HG03575 (cell line): ENCODE results near the gene MAP6.

Experiments
- ATAC-seq: cut with Tn5 transposase; IDR thresholded peaks from one replicate; pipeline ENCODE4 v1.9.1; 2021; ENCODE audit not compliant: unreplicated experiment, insufficient number of reproducible peaks, low FRiP score; ENCODE audit errors: extremely low read depth

The MAP6 gene

DNA sequence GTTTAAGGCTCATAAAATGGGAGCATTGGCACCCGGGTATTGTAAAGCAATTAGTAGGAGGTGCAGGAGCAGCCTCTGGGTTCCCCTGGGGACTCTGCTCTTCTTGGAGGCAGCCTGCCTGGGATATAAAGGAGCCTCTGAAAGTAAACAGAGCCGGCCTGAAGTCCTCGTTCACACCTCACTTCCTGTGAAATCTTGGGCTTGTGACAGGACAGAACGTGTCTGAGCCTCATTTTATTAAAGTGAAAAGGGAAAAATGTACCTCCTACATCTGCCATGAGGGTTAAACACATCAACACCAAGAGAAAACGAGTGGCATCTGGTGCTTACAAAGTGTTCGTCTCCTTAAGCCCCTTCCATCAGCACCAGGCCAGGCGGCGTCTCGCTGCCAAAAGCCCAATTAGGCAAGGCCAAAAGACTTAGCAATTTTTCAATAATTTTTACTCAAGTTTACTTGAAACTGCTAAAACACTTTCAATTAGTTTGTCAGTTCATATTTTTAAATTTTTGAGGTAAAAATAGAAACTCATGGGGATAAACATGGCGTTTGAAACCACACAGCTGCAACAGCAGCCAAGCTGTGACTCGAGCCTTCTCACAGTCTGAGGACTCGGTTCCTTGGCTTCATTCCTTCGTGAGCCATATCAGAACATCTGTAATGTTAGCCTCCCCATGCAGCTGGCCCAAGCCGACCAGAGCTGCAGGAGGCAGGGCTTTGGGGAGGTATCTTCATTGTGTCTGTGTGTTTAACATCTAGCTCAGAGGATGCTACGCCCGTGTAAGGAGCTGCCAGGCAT lies 33.6 kb downstream of the MAP6 start:
- ATAC-seq: no peak

DNA sequence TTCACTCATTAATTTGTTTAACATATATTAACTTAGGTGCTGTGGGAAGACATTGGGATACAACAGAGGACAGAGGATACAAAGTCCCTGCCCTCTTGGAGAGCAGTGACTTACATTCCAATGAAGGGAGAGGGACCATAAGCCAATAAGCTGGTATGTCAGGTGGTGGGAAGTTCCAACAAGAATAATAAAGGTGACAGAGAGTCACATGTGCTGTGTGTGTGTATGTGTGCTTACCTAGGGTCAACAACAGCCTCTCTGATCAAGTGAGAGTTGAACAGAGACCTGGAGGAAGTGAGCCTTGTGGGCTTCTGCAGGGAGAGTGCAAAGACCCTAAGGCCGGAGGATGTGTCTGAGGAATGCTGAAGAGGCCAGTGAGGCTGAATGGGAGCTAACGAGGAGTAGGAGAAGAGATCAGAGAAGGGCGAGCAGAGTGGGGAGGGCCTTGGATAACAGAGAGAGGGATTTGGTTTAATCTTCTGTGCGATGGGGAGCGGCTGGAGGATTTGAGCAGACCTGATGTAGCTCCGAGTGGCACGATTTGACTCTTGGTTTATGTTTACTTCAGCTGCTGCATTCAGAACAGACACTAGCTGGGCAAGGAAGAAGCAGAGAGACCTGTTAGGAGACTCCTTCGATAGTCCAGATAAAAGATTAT lies 35.3 kb downstream of the MAP6 start:
- ATAC-seq: no peak

DNA sequence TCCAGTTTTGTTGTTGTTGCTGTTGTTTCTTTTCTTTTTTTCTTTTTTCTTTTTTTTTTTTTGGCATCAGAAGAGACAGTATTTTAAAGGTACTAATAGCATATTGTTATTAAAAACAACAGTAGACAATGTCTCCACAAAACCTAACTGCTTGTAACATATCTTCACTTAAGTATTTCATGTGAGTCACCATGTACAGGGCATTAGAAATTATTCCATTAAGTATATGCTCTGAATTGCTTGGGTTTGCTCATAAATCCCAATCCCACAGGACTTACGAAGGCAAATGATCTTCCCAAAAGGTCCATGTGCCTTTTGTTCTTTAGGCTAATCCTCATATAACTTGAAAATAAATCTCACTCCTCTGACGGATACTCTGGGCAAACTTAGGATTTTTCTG lies 35.9 kb downstream of the MAP6 start:
- ATAC-seq: no peak

DNA sequence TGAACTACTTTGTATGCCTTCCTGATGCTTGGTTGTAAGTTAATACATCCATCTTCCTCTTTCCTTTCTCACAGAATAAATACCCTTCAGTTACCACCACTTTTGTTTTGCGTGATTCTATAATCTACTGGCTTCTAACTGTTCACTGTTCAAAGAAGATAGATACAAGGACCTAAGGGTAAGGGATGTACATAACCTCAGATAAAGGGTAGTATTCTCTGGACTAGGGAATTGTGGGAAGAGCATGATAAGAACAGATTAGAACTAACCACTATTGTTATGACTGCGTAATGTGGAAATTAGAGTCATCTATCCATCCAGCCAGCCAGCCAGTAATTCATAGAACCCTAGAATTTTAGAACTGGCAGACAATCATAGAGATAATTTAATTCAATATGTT lies 36.4 kb downstream of the MAP6 start:
- ATAC-seq: no peak

DNA sequence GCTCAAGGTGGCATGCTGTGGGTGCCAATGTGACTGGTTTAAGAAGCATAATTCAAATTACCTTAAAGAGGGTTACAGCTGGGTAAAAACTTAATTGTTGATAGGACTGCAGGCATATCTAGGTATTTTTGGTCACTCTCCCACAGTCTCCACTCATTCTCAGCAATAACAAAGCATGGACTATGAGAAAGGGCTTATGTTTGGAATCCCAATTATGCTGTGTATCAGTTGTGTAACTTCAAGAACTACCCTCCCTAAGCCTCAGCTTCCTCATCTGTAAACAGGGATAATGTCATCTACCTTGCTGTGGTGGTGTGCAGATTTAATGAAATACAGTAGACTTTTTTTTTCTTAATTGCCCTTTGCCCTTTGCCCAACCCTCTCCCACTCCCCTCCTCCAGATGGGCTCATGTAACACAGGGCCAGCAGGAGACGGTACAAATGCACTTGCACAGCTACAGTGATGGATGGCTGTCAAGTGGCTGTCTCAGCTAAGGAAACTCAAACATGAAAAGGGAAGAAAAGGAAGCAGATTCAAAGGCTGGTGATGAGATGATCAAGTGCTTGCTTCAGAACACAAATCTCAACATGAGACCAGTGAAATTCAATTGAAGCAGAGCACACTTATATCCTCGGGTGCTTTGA lies 37.6 kb downstream of the MAP6 start:
- no peak for ATAC-seq

DNA sequence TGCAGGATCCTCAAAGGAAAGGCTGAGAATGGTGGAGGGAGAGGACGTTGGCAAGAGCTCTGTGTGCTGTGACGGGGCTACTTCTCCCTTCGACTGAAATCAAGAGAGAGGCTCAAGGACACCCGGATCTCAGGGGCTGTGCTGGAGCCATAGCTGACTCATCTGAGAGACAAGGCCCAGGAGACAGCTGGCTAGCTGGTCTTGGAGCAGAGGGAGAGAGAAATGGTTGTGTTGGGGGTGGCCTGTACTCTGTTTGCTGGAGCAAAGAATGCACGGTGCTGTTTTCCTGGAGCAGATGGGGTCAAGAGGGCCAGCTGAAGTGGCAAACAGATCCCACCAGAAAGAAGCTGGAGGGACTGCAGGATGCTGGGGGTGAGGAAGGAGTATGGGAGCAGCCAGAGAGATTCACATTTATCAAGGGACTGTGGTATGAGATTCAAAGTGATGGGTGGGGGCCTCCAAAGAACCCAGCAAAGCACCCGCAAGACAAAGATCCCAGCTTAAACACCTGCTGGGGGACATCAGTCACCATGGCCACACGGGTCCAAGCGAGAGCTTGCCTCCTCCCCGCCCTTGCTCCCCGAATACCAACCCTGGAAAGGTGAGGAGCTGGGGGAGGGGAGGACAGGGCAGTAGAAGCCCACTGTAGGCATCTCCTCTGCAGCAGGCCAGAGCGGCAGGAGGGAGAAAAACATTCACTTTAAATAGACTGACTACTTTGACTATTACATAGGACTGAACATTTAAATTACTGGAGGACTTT lies 40.8 kb downstream of the MAP6 start:
- ATAC-seq: no peak

DNA sequence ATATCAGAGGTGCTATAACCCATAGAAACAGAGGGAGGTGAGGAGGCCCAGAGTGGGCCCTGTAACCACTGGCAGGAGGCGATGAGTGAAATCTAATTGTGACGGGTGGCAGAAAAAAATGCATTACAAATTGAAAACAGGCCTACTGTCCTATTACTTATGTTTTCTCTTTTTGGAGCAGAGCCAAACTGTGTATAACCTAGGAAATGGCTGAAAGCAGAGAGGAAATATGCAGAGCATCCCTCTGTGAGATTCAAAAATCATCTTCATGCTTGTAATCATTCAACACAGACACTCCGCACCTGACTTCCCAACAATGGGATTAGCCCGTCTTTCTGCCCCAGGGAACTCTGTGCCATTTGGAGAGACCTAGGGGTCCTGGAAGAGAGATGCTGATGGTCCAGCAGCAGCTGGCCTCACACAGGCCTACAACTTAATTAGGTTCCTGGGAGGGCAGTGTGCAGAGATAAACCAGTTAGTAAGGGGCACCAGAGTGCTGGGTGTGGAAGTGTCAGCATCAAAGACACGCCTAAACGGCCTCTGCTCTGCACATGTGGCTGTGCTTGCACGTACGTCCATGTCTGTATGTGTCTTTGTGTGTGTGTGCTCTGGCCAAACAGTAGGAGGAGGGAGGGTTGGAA lies 41.8 kb downstream of the MAP6 start:
- no peak for ATAC-seq

DNA sequence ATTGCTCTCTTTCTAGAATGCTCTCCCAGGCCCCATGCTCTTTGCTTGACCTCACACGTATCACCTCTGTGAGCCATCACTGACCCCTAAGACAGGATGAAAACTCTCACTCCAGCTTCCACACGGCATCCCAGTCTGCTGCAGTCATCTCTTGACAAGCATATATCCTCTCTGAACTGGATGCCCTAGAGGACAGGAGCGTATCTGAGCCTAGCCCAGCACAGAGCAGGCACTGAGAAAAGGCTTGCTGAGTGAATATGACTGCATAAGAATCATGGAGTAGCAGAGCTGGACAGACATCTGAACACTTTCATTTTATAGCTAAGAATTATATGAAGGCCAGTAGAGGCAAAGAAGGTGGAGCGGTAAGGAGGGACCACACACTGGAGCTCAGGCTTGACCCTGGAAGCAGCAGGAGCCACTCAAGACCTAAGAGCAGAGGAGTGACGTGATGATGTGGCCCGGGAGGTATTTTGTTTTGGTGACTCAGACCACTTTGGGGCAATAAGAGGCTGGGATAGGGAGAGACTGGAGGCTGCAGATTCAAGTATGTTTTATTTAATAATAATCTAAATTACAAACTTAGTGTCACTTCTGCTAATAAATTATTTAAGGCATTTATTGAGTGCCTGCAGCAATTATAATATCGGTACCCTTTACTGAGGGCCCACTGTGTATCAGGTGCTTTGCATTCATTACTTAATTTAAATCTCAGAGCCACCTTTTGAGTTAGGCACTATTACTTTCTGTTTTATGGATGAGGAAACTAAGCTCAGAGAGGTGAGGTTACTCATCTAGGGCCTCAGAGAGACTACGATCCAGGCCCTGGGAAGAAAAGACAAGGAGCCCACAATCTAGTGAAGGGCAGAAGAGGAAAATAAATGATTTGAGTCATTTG lies 42.6 kb downstream of the MAP6 start:
- no peak for ATAC-seq

DNA sequence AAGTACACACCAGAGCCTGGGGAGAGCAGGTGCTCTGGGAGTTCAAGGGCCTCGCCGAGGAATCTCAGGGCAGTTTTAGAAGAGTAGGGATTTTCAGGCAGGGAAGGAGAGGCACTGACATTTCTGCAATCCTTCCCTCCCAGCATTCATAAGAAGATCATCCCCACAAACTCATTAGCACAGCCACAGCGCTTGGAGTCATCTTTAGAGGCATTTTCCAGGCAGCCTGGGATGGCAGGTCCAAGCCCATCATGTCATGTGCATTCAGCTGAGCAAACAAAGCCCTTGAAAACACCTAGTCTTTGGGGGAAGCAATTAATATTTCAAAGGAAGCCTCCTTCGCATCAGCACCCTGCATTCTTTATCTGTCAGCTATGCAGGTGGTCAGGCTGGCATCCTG lies 43.8 kb downstream of the MAP6 start:
- no peak for ATAC-seq

DNA sequence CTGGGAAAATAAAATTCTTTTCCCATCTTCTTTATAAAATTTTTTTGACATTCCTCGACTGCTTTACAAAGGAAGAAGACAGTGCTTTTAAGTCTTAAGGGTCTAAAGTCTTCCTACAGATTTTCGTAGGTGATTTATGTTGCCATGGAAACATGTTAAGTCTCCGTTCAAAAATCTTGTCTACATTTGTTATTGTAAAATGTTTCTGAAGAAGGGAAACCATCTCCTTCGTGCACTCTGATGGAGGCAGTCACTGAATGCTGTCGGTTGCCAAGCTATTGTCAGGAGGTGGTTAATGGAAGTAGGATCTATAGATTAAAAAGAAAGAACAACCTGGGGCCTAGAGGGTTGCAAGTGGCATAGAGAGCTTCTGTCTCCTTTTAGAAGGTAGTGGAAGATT lies 52.6 kb downstream of the MAP6 start:
- ATAC-seq: no peak

DNA sequence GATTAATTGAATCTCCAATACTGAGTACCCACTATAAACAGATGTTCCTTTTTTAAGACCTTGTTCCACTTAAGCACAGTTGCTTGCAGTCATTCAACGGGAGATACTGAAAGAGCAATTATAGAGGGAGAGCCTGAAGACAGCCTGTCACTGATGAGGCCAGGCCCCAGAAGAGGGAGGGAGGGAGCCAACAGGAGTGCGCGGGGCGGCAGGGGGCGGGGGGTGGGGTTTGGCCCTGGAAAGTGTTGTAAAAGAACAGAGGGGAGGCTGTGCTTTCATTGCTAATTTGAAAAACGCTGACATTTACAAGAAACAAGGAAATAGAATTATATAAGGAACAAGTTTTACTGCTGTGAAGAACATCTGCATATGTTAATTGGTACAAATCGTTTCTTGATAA lies 53.1 kb downstream of the MAP6 start:
- ATAC-seq: no peak

DNA sequence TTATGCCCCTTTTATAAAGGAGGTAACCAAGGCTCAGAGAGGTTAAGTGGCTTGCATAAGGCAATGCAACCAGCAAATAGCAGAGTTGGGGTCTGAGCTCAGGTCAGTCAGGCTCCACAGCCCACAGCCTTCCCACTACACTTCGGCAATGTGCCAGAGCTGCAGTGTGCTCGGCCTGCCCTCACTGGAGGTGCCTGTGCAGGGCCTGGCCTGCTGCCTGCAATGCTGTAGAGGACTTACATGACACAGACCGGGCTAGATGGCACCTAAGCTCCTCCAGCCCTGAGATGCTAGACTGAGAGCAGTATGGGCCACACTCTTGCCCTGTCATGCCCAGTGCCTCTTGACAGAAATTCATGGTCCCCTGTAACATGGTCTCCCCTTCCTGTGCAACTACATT lies 57.0 kb downstream of the MAP6 start:
- ATAC-seq: no peak

DNA sequence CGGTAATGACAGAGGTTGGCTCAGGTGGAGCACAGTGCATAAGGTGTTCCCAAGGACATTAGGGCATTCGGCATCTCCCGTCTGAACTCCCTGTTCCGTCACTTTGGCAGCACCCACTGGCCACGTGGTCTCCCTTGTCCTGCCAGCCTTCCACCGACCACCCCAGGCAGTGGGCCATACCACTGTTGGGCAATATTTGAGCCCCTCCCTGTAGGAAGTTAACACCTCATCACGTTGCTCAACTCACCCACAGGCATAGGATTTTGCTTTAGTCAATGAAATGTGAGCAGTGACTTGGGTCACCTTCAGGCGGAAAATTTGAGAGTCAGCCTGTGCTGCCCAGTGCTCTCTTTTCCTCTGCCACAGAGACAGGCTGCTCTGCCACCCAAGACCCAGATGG lies 62.7 kb downstream of the MAP6 start:
- ATAC-seq: no peak

DNA sequence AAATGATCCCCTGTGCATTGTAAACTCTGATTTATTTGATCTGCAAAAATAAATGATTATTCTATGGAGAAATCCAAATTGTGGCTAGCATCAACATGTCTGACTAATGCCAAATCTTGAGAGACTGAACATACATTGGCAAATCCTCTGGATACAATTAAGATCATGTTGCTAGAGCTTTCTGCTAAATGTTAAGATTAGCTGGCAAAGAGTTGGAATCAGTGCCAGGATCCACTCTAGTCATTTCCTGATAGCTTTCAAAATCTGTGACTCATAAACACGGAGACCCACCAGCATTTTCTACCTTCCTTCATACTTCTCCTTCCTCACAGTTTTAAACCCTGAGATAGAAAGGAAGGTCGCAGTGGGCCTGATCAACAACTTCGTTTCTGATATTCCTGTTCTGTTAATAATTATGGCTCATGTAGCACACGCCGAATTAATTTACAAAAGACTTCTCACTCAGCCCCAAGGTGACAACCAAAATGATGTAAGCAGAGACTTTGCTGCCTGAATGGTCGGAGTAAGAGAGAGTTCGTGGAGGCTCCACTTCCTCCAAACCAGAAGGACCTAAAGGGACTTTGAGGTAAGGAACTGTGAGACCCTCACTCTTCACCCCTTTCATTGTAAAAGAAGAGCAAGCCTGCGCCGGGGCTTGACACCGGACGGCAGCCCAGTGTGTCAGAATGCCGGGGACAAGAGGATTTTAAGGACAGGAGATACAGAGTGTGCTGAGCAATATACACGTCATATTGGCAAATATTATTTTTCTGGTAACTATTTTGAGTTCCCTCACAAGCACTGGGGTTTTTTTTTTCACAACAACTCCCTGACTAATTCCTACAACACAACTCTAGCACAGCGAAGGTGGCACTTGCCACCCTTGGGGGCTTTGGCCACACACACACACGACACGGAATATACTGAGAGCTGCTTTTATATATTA lies 64.8 kb downstream of the MAP6 start:
- no peak for ATAC-seq

DNA sequence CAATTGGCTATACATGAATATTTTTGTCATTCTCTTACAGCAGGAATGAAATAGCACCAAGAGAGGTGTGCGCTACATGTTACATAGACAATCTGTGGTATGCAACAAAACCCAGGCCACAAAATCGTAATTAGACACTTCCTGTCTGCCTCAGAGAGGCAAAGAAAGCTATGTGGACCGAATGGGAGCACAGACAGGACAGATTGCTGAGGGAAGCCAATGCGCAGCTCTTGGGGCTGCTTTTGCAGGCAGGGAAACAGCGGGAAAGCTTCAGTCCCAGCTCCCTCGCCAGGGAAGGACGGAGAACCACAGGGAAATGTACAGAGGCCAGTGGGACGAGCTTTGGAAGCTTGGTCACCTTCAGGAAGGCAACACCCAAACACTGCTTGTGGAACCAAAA lies 65.9 kb downstream of the MAP6 start:
- ATAC-seq: no peak

DNA sequence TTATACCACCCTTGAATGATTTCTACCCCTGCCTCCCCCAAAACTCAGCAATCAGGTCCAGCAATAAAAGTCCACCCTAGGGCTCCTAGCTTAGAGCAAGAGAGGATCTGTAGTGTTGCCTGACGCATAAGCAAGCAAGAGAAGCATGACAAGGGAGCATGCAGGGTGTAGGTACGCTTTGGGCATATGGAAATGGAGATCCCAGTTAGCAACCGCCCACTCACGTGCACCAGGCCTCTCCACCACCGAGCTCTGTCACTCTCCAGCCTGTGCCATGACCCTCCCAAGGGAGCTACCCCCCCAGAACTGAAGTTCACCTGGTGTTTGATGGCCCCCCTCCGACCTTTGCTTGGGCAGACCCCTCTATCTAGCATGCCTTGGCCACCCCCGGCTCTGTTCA lies 67.3 kb downstream of the MAP6 start:
- no peak for ATAC-seq

DNA sequence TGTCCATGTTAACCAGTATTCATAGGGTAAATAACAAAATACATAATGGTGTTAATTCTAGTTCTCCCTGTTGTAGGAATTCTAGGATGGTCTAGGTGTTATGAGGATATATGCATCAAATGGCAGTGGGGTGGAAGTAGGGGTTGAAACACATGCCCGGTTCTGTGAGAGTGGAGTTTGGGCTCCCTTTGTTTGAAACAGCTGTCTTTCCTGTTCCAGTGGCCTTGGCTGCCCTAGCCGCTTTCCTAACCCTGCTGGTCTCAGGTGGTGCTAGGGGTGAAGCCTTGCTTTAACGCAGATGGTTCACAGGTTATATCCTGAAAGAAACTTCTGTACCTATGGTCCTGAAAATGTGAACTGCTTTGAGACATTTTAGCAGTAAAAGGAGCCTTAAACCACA lies 68.5 kb downstream of the MAP6 start:
- ATAC-seq: no peak
